HK-2 (cell line): ENCODE data around the gene DBN1.
A peak's percentile ranks its signal among the peaks of the same experiment; 100 is the strongest.

Source experiments
- DNase-seq: peaks from one replicate; pipeline ENCODE4 v3.0.0-alpha.2; 2018; ENCODE audit not compliant: unreplicated experiment

The DBN1 gene

GRCh38 chr5:177473443-177474001 is at the start of gene DBN1:
Gene DBN1 (minus strand): TSS chr5:177473634. CDS start chr5:177473521, 113 bp downstream.
- no peak for DNase-seq

- DNase-seq = no peak
Observed at GRCh38 chr5:177520916-177521513, 47.6 kb upstream of the DBN1 start.

- DNase-seq = no peak
Observed at GRCh38 chr5:177520271-177520670, 46.8 kb upstream of the DBN1 start.

DNA sequence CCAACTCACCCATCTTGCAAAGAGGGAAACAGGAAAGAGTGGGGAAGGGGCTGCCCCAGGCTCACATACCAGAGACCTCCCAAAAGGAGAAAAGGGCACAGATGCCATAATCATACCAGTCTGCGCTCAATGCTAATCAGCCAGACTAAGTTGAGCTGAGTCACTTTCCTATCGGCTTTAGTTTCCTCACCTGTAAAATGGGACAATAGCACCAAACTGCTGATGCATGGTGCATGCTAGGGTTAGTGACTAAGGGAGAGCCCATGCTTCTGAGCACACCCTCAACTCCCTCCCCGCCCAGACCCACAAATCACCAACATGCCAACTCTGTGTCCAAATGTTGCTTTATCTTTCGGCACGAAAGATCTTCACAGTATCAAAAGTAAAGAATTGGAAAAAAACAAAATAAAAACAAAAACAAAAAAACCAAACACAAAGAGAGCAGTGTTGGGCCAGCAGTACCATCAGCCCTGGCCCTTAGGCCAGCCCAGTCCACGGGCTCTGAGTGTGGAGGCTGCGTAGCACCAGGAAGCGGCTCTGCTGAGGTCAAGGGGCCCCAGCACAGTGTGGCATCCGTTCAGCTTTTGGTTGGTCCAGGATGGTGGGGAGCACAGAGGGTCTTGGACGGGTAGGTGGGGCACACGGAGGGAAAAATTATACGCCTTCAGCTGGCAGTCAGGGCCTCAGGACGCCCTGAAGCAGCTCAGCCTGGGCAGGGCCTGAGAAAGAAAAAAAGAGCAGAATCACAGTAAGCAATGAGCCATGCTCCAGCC is 46.2 kb upstream of the DBN1 start:
- no peak for DNase-seq

DNA sequence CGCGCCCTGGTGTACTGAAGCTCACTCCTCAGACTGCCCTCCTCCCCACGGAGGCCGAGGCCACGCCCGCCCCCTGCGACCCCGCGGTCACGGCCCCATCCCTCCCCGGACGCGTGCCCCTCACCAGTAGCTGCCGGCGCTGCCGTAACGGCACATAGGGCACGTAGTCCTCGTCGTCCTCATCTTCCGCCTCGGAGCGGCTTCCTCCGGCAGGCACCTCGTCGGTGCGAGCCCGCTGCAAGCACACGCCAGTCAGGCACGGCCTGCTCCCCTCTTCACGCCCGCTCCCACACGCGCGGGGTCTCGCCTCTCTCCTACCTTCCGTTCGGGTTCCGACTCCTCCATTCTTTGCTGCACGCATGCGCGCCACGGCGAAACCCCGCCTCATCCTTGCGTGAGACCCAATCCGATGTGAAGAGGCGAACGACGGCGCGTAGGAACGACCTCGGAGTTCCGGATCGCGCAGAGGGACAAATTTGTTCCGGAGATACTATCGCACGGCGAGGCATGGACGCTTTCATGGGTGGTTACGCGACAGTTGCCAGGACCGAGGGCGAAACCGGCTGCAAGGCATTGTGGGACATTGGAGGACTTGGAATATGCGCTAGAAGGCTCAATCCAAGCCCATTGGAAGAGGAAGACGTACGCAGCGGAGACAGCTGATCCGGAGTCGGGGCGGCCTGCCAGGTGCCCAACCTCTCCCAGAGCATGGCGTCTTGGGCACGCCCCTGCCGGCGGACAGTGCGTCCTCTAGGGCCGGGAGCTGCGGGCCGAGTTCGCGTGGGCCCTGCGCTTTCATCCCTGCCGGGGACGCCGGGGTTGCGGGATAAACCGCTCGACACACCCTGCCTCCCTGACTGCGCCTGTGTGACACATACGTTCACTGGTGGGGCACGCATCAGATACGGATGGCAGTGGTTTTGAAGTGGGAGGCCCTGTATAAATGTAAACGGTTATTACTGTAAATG is 43.5 kb upstream of the DBN1 start, which contains the start of gene DDX41:
Gene DDX41 (minus strand): TSS at position 361 of the 968 bp plus-strand sequence. CDS start 16 bp downstream, at position 345.
- DNase-seq = peak; percentile 94

- no peak for DNase-seq
Observed at GRCh38 chr5:177515580-177515979, 42.1 kb upstream of the DBN1 start.

DNA sequence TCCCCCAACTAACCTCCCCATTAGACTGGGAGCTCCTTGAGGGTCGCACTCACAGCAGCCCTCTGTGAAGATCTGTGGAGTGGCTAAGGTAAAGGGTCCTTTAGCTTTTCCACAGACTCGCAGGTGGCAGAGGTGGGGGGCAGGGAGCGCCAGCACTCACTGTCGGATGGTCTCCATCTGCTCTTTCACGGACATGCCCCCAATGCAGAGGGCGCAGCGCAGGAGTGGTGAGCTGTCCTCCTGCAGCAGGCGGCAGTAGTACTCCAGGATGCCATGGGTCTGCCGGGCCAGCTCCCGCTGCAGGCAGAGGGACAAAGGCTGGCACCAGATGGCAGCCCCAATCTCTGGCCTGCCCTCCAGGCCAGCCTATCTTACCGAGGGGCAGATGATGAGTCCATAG is 41.1 kb upstream of the DBN1 start:
- no peak for DNase-seq

GRCh38 chr5:177513500-177513899 is 40.1 kb upstream of the DBN1 start:
- DNase-seq = no peak

DNA sequence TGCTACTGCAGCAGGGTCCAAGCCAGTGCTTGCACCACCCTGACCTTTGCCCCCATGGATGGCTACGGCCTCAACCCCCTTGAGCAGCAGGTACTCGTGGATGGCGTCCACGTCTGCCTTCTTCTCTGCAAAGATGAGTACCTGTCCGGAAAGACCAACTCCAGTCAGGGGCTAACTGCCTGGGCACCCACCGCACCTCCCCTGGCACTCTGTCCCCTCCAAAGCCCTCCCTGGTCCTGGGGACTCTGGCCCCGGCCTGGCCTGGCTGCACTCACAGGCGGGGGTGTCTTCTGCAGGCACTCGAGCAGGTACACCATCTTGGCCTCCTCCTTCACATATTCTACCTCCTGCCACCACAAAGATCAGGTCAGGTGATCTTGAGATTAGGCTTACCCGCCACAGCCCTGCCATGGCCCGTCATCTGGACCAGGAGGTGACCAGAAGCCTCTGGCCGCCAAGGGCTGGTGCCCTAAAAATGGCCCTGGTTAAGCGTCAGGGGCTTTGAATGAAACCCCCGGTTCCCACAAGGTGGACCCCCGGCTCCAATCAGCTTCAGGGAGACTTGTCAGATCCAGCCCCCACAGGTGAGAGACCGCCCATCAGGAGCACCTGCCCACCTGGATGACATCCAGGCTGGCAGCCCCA is 39.4 kb upstream of the DBN1 start:
- DNase-seq = no peak

DNA sequence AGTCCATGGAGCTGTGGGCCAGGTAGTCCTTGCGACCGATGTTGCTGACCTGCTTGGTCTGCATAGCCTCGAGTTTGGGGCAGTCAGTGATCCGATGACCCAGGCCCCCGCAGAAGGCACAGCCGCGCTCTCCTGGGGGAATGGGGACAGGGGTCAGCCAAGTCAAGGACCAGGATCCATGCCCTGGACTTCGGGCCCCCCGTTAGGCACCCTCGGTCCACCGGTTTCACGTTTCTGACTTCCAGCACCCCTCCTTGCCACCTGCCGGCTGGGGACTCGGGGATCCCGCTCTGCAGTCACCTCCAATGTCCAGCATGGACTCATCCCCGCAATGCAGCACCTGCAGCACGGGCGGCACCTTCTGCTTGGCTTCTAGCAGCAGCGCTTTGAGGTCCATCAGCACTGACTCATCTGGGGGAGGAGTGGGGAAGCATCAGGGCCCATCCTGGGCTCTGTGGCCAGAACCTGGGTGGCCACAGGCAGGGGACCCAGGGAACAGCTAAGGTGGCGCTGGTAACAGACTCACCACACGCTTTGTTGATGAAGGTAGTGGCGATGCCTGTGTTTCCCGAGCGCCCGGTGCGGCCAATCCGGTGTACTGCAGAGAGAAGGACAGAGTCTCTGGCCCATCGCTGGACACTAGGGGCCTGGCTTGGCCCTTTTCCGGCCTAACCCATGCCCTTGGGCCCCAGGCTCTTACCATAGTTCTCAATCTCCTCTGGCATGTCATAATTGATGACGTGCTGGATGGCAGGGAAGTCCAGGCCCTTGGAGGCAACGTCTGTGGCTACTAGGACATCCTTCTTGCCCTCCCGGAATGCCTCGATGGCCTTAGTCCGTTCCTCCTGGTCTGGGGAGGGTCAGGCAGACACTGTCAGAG is 38.6 kb upstream of the DBN1 start:
- no peak for DNase-seq

- DNase-seq = no peak
Observed at GRCh38 chr5:177511181-177511580, 37.7 kb upstream of the DBN1 start.

DNA sequence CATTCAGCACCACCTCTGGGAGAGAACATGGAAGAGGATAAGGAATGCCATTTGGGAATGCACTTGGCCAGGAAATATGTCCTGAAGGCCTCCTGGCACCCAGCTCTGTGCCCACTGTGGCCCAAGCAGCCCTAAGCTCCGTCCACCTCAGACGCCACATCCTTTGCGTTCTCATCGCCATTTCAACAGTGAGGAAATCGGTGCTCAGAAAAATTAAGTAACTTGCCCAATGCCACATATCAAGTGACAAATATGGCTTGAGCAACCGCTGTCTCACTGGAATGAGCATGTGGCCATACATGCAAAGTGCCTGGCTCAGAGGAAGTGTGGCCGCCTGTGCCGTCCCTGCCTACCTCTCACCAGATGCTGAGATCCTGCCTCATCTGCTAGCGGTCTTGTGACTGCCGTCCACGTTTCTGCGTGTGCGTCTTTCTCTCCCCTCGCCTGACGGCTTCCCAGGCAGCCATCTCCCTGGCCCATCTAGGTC is 37.2 kb upstream of the DBN1 start:
- DNase-seq = no peak

- no peak for DNase-seq
Observed at GRCh38 chr5:177509991-177510566, 36.6 kb upstream of the DBN1 start.

- DNase-seq = no peak
Observed at GRCh38 chr5:177509381-177509951, 36.0 kb upstream of the DBN1 start, which contains the start of gene DOK3. Gene DOK3 (minus strand): TSS chr5:177509826. CDS start chr5:177509540, 286 bp downstream.

- no peak for DNase-seq
Observed at GRCh38 chr5:177508837-177509236, 35.4 kb upstream of the DBN1 start.

DNA sequence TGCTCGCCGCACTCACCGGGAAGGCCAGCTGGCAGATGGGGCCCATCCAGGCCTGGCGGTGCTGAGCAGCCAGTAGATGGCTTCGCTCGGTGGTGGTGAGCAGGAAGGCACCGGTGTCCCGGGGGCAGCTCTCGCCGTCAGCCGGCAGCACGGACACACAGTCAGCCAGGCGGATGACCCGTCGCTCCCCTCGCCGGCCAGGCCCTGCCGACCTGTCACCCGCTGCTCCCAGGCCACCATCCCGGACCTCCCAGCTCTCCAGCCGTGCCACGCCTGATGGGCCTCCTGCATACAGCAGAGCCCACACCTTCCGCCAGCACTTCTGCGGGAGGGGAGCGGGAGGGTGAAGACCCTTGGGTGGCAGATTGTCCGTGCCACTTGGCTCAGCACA is 34.8 kb upstream of the DBN1 start:
- no peak for DNase-seq

DNA sequence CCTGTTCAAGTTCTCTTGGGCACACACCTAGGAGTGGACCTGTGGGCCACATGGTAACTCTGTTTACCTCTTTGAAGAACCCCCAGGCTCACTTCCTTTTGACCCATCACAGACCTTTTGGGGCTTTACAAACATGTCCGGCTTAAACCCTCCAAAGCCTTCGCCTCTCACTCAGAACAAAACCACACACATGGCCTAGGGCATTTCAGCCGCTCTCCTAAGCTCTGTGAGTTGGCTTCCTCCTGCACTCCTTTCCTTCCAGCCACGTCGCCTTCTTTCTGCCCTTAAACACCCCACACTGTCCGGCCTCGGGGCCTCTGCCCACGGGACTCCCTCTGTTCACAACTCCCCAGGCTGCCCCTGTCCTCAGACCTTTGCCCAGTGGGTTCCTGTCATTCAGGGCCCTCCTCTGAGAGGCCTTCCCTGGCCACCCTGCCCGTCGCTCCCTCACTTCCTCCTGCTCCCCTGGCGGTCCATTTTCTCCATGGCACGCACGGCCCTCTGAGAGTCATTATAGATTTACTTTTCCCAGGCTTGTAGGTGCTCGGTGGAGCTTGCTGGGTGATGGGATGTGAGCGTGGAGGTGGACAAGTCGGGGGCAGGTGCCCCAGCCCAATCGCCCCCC is 34.3 kb upstream of the DBN1 start:
- DNase-seq = no peak

GRCh38 chr5:177507165-177507564 is 33.7 kb upstream of the DBN1 start:
- no peak for DNase-seq

- no peak for DNase-seq
Observed at GRCh38 chr5:177505075-177505474, 31.6 kb upstream of the DBN1 start.
